ENCODE results near the gene PTPN18. TPM values are rescaled to one million over a fixed set of nuclear protein-coding genes. Genes with fewer than 3 reads are reported as not detected.

PTPN18 gene
- total and polyA plus RNA-seq, 2 donors (not counting 3 experiments of a cell fraction or from before 2014, with no cell fraction given) = 39.4 to 39.6 TPM

DNA sequence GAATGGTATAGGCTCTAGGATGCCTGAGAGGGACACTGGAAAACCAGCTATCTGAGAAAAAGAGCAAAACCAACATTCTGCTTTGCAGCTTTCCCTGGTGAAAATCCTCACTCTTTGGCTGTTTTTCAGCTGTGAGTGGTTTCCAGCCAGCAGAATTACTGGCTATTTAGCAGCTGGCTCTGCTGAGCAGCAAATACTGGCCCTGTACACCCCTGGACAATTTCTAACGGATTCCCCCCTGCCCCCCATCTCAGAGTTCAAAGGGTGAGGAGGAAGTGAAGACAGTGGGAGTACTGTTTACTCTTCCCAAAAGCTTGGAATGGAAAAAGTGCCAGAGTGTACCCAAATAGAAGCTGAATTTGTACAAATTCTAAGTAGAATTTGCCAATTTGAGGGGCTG is 39.3 kb upstream of the PTPN18 start:
- no peak for FAIRE-seq
- CTCF ChIA-PET = interaction anchor here (2.5 kb wide), 1 partner anchor 16 kb away, joined by 7 read pairs; no protein-coding TSS in a partner anchor
- no peak for DNase-seq (ENCODE audit: low read depth, low spot score)
- intact Hi-C loops (cut with micrococcal nuclease) (no loop called here), dilution Hi-C loops (cut with MboI; ENCODE audit: extremely low pct_ligation_motif_present, low sequenced_read_pairs) (no loop called here)
- no peaks in the 10 kb centered on the region for H3K27me3 ChIP-seq (ENCODE audit: control insufficient read depth in 2 of 2, insufficient read depth in 2 of 2, low read length in 2 of 2)
- no peak for TF ChIP-seq POLR2AphosphoS5 (IDR thresholded peaks at IDR 0.05; ENCODE audit: insufficient read depth, low read depth, low read length)
- no peak for TF ChIP-seq MAX (IDR thresholded peaks at IDR 0.05; ENCODE audit: insufficient read depth, insufficient read length)
- no peak for TF ChIP-seq POLR2A (IDR thresholded peaks at IDR 0.05; ENCODE audit: low read depth, low read length)
- TF ChIP-seq FOS (IDR thresholded peaks at IDR 0.05; ENCODE audit: borderline replicate concordance, insufficient read depth, low read length) = no peak
- no peak for TF ChIP-seq GATA2 (IDR thresholded peaks at IDR 0.05; ENCODE audit: insufficient read depth, insufficient read length, low read depth, low read length)
- no peak for TF ChIP-seq JUN (IDR thresholded peaks at IDR 0.05; ENCODE audit: borderline replicate concordance, insufficient read depth, insufficient read length, low read depth)
- TF ChIP-seq, protein P1, sequence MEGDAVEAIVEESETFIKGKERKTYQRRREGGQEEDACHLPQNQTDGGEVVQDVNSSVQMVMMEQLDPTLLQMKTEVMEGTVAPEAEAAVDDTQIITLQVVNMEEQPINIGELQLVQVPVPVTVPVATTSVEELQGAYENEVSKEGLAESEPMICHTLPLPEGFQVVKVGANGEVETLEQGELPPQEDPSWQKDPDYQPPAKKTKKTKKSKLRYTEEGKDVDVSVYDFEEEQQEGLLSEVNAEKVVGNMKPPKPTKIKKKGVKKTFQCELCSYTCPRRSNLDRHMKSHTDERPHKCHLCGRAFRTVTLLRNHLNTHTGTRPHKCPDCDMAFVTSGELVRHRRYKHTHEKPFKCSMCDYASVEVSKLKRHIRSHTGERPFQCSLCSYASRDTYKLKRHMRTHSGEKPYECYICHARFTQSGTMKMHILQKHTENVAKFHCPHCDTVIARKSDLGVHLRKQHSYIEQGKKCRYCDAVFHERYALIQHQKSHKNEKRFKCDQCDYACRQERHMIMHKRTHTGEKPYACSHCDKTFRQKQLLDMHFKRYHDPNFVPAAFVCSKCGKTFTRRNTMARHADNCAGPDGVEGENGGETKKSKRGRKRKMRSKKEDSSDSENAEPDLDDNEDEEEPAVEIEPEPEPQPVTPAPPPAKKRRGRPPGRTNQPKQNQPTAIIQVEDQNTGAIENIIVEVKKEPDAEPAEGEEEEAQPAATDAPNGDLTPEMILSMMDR (IDR thresholded peaks at IDR 0.05; ENCODE audit: extremely low read depth in 1 of 2, insufficient read depth in 1 of 2, low read depth in 1 of 2, low read length in 2 of 2) = no peak
- no peak for TF ChIP-seq MYC (IDR thresholded peaks at IDR 0.05; ENCODE audit: low read depth, low read length)
- TF ChIP-seq EZH2 (IDR thresholded peaks at IDR 0.05; ENCODE audit: borderline replicate concordance, low read depth, low read length, severe bottlenecking) = no peak
- POLR2A ChIA-PET = no interaction called here
- H3K9ac ChIP-seq (replicated peaks; ENCODE audit: extremely low read depth, insufficient read depth, low read length) = no peak overlapping the region
- H3K9me3 ChIP-seq (replicated peaks; ENCODE audit: control insufficient read depth, insufficient read depth, low read length) = no peaks in the 10 kb centered on the region
- no peak overlapping the region for H3K4me3 ChIP-seq (replicated peaks in 1 of 3; ENCODE audit: insufficient read depth in 1 of 3, low read depth in 1 of 3, low read length in 3 of 3)
- no TSS peak for BruUV-seq (replicated peaks)
- H4K20me1 ChIP-seq (replicated peaks; ENCODE audit: control insufficient read depth, extremely low read depth, insufficient read depth, low read length) = no peaks in the 10 kb centered on the region
- no peak overlapping the region for H2AFZ ChIP-seq (ENCODE audit: low read depth, low read length)
- no peak overlapping the region for H3K27ac ChIP-seq (ENCODE audit: insufficient read depth, low read depth, low read length)
- no peaks in the 10 kb centered on the region for H3K36me3 ChIP-seq (ENCODE audit: control insufficient read depth in 2 of 2, extremely low read depth in 1 of 2, insufficient read depth in 2 of 2, low read length in 2 of 2)
- H3K4me2 ChIP-seq (ENCODE audit: insufficient read depth, low read length) = no peak overlapping the region
- no peaks in the 10 kb centered on the region for H3K9me1 ChIP-seq (replicated peaks; ENCODE audit: control insufficient read depth, extremely low read depth, insufficient read depth, low read length)
- no peaks in the 10 kb centered on the region for H3K4me1 ChIP-seq (ENCODE audit: control insufficient read depth, extremely low read depth, insufficient read depth, low read length)
- no peaks in the 10 kb centered on the region for H3K79me2 ChIP-seq (ENCODE audit: control insufficient read depth, insufficient read depth, low read length)
